Esophagus (tissue), 2 donors: Measurements from ENCODE around the gene PTGIS. TPM values are rescaled to one million over a fixed set of nuclear protein-coding genes. Genes with fewer than 3 reads are reported as not detected.

Source experiments
- H3K27ac ChIP-seq, 2 donors: one replicate each; pipeline ENCODE4 v1.5.1; 2013; ENCODE audit warnings: low read depth in 2 of 2, mild to moderate bottlenecking in 2 of 2, inconsistent platforms in 1 of 2, low read length in 1 of 2, moderate library complexity in 1 of 2
- H3K27me3 ChIP-seq, 2 donors: one replicate each; pipeline ENCODE4 v1.6.1; 2013; ENCODE audit warnings: low read length in 2 of 2, control low read depth in 1 of 2, mild to moderate bottlenecking in 1 of 2; ENCODE audit not compliant: insufficient read depth in 2 of 2, control insufficient read depth in 1 of 2
- H3K36me3 ChIP-seq, 2 donors: one replicate each; pipeline ENCODE4 v1.6.1; 2013; ENCODE audit warnings: low read length in 1 of 2; ENCODE audit not compliant: control insufficient read depth in 2 of 2, insufficient read depth in 2 of 2
- H3K4me1 ChIP-seq, 2 donors: one replicate each; pipeline ENCODE4 v1.6.1; 2013; ENCODE audit warnings: low read length in 1 of 2; ENCODE audit not compliant: control insufficient read depth in 2 of 2, insufficient read depth in 2 of 2
- H3K4me3 ChIP-seq, 2 donors: one replicate each; pipeline ENCODE4 v1.5.1; 2013; ENCODE audit warnings: low read length in 2 of 2, mild to moderate bottlenecking in 2 of 2, low read depth in 1 of 2, moderate library complexity in 1 of 2
- H3K9me3 ChIP-seq, 2 donors: one replicate each; pipeline ENCODE4 v1.6.1; 2013; ENCODE audit warnings: mild to moderate bottlenecking in 2 of 2, low read depth in 1 of 2, low read length in 1 of 2, moderate library complexity in 1 of 2; ENCODE audit not compliant: control insufficient read depth in 2 of 2, insufficient read depth in 1 of 2
- WGBS, 2 donors: extraction: QIAGEN DNeasy Blood & Tissue Kit; methylation state at CpG; one replicate each; pipeline ENCODE4 v1.1.7; 2013; 5-methylcytosine and 5-hydroxymethylcytosine counted together
- polyA plus RNA-seq, 2 donors: library from polyadenylated mRNA; stranded (reverse); fragments of 200-250 nt; gene quantifications; one replicate each; pipeline ENCODE4 v1.2.3, GENCODE V29; 2013
- donor health status: healthy with polysubstance abuse.
- donor health status: Bipolar disorder and iron deficiency.

PTGIS gene
- polyA plus RNA-seq, 2 donors, result 3.5 to 6.1 TPM

DNA sequence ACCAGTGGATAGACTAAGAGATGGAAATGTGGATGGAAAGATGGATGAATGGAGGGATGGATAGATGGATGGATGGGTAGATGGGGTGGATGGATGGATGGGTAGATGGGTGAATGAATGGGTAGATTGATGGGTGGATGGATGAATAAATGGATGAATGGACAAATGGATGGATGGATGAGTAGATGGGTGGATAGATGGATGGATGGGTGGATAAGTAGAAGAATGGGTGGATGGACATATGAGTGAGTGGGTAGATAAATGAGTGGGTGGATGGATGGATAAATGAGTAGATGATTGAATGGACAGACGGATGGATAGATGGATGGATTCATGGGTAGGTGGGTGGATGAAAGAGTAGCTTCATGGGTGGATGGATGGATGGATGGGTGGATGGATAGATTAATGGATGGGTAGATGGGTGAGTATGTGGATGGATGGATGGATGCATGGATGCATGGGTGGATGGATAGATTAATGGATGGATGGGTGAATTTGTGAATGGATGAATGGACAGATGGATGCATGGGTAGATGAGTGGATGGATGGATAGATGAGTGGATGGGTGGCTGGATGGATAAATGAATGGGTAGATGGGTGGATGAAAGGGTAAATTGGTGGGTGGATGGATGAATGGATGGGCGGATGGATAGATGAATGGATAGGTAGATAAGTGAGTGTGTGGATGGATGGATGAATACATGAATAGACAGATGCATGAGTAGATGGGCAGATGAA lies 56.0 kb downstream of the PTGIS start:
- peaks cover 0 to 5% of the 10 kb centered on the region in 2 donors for H3K4me1 ChIP-seq
- WGBS, 2 donors, result 92 to 95% methylated on average over 2 of the region's 2 CpGs
- H3K27ac ChIP-seq, result no peak overlapping the region
- no peak overlapping the region for H3K4me3 ChIP-seq
- no peaks in the 10 kb centered on the region for H3K27me3 ChIP-seq
- H3K9me3 ChIP-seq, result no peaks in the 10 kb centered on the region
- no peaks in the 10 kb centered on the region for H3K36me3 ChIP-seq

DNA sequence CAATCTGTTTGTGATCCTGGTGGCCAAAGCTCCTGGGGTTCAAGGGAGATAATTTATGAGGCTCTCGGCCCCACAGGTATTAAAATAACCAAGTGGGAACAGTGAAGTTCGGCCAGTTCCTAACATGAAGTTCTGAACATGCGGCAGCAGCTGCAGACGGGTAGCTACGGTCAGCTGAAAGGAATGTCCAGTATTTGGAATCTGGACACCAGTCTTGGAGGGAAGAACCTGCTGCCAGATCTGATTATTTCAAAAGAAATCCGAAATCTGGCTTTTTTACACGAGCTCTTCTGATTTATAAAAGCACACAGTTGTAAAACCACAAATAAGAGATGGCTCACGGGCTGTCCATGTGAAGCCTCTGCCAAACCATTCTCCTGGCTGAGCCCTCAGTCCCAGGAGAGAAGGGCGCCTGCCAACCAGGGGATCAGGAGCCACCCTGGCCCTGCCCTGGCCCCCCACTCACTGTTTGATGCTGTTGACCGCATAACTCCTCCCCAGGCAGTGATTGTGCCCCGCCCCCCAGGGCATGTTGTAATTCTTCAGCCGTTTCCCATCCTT lies 57.3 kb downstream of the PTGIS start:
- peaks cover 0 to 5% of the 10 kb centered on the region in 2 donors for H3K4me1 ChIP-seq
- no peaks in the 10 kb centered on the region for H3K36me3 ChIP-seq
- 45 to 55% methylated on average over 12 of the region's 12 CpGs for WGBS, 2 donors
- no peaks in the 10 kb centered on the region for H3K27me3 ChIP-seq
- peak overlapping the region; percentile 11 to 50 for H3K27ac ChIP-seq
- no peaks in the 10 kb centered on the region for H3K9me3 ChIP-seq
- no peak overlapping the region for H3K4me3 ChIP-seq

DNA sequence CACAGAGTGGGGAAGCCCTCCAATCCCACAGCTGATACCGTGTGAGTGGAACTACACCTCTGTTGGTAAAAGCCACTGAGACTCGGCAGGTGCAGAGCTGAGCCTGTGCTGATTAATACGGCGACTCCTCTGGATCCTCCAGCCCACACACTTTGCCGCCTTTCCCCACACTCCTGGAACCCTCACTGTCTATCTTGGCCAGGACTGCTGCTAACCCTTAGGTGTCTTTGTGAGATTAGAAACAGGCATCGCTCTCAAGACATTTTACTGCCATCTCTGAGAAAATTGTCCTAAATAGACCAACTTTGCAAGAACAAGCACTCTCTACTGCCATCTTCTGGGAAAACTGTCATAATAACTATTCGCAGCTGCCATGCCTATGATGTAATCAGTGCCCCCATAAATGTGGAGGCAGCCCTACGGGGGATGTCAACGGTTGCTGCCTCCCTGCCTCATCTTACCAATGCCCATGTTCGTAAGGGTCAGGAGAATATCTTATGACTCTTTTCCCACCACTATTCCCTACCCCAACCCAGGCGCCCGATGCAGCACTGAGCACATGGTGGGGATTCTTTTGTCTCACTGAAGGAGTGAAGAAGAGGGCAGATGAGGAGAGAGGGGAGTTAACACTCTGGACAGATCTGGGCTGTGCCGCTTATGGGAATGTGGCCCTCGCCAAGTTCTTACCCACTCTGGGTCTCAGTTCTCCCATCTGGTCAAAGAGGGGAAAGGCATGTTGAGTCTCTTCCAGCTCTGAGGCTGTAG lies 59.3 kb downstream of the PTGIS start:
- 47 to 50% methylated on average over 14 of the region's 14 CpGs for WGBS, 2 donors
- Histone ChIP-seq H3K27ac (no peak overlapping the region), H3K9me3 (no peaks in the 10 kb centered on the region), H3K36me3 (no peaks in the 10 kb centered on the region), H3K27me3 (no peaks in the 10 kb centered on the region), H3K4me1 (peaks cover 0 to 5% of the 10 kb centered on the region in 2 donors), H3K4me3 (no peak overlapping the region)

DNA sequence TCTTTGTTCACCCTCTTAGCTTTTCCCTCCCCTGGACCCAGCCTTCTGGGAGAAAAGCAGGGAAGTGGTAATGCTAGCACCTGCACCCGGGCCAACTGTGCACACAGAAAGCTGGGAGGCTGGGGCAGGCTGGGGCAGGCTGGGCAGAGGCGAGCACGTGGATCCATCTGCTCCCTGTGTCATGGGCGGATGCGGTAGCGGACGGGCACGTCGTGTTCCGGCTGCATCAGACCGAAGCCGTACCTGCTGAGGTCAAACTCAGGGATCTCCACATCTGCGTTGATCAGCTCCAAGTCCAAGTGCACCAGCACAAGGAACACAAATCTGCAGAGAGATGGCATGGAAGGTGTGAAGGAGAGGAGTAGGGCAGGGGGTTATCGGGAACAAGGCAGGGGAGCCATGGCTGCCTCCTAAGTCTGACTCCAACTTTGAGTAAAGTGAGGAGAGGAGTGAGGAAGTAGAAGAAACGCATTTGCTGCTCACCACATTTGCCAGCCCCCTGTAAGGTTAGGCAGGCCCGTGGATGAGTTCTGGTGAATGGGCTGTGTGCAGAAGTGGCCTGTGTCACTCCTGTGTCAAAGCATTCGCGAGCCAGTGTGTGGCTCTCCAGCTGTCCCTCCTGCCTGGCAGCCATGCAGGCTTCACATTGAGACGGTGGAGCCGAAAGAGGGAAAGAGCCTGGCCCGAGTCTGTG lies 60.0 kb downstream of the PTGIS start:
- H3K36me3 ChIP-seq, result no peaks in the 10 kb centered on the region
- no peaks in the 10 kb centered on the region for H3K27me3 ChIP-seq
- no peak overlapping the region for H3K27ac ChIP-seq
- H3K9me3 ChIP-seq, result no peaks in the 10 kb centered on the region
- 55 to 74% methylated on average over 21 of the region's 21 CpGs for WGBS, 2 donors
- no peak overlapping the region for H3K4me3 ChIP-seq
- peaks cover 0 to 5% of the 10 kb centered on the region in 2 donors for H3K4me1 ChIP-seq

DNA sequence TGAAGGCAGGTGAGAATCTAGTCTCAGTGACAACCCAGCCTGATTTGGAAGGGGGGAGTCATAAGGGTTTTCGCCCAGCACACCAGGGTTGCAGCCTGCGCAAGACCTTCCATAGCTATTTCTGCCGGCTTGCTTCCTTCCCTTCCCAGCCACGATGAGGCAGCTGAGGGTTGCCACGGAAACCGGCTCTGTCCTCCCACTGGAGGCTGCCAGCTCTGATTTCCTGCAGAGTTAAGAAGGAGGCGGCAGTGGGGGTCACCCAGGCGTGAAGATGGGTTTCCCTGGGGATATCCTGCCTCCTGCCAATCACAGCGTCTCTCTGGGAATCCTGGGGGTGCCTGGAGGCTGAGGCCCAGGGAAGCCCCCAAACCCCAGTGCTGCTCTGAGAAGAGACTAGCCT lies 62.4 kb downstream of the PTGIS start:
- no peaks in the 10 kb centered on the region for H3K36me3 ChIP-seq
- 27 to 28% methylated on average over 9 of the region's 9 CpGs for WGBS, 2 donors
- no peak overlapping the region for H3K4me3 ChIP-seq
- H3K27me3 ChIP-seq, result no peaks in the 10 kb centered on the region
- H3K9me3 ChIP-seq, result no peaks in the 10 kb centered on the region
- no peak overlapping the region for H3K27ac ChIP-seq
- peaks cover 0 to 5% of the 10 kb centered on the region in 2 donors for H3K4me1 ChIP-seq

DNA sequence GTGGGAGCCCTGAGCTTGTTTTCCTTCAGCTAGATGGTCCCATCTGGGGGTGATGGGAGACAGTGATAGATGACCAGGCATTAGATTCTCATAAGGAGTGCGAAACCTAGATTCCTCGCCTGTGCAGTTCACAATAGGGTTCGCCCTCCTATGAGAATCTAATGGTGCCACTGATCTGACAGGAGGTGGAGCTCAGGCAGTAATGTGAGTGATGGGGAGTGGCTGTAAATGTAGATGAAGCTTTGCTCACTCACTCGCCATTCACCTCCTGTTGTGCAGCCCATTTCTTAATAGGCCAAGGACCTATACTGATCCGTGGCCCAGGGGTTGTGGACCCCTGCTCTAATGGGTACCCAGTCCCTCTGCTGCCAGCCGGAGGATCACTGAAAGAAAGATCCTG lies 64.8 kb downstream of the PTGIS start:
- Histone ChIP-seq H3K27ac (no peak overlapping the region), H3K27me3 (no peaks in the 10 kb centered on the region), H3K4me3 (no peak overlapping the region), H3K9me3 (no peaks in the 10 kb centered on the region), H3K4me1 (peaks cover 0 to 5% of the 10 kb centered on the region in 2 donors), H3K36me3 (no peaks in the 10 kb centered on the region)
- 72 to 81% methylated on average over 6 of the region's 6 CpGs for WGBS, 2 donors

DNA sequence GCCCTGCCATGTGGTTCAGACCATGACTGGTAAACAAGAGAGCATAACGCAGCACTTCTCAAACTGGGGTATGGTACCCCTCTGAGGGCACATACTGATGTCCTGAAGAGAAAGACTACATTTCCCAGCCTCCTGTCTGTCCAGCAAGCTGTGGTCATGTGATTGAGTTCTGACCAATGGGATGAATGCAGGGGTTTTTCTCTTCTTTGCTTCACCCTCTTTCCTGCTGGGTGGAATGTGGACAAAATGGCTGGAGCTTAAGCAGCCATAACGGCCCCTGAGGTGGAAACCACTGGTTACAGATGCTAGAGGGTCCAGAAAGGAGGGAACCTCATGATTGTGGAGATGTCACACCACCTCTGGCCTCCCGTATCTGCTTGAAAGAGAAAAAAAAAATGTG lies 66.0 kb downstream of the PTGIS start:
- WGBS, 2 donors, result 71 to 82% methylated on average over 3 of the region's 3 CpGs
- H3K27me3 ChIP-seq, result no peaks in the 10 kb centered on the region

DNA sequence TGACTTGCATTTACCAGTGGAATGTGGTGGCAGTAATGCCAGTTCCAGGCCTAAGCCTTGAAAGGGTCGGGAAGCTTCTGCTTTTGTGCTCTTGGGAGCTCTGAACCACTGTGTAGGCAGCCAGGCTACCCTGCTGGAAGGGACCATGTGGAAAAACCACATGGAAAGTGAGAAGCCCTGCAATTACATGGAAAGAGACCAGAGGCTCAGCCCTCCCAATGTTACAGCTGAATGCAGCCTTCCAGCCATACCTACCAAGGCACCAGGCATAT lies 70.6 kb downstream of the PTGIS start:
- no peak overlapping the region for H3K4me3 ChIP-seq
- no peaks in the 10 kb centered on the region for H3K27me3 ChIP-seq
- H3K9me3 ChIP-seq, result no peaks in the 10 kb centered on the region
- H3K27ac ChIP-seq, result no peak overlapping the region
- H3K36me3 ChIP-seq, result no peaks in the 10 kb centered on the region
- WGBS, 2 donors, result 26 to 50% methylated on average over 1 of the region's 1 CpG
- no peaks in the 10 kb centered on the region for H3K4me1 ChIP-seq

More for the DNA sequence above, 66.0 kb downstream of the PTGIS start:
- Histone ChIP-seq H3K27ac (no peak overlapping the region), H3K36me3 (no peaks in the 10 kb centered on the region), H3K4me1 (no peaks in the 10 kb centered on the region), H3K4me3 (no peak overlapping the region), H3K9me3 (no peaks in the 10 kb centered on the region)

DNA sequence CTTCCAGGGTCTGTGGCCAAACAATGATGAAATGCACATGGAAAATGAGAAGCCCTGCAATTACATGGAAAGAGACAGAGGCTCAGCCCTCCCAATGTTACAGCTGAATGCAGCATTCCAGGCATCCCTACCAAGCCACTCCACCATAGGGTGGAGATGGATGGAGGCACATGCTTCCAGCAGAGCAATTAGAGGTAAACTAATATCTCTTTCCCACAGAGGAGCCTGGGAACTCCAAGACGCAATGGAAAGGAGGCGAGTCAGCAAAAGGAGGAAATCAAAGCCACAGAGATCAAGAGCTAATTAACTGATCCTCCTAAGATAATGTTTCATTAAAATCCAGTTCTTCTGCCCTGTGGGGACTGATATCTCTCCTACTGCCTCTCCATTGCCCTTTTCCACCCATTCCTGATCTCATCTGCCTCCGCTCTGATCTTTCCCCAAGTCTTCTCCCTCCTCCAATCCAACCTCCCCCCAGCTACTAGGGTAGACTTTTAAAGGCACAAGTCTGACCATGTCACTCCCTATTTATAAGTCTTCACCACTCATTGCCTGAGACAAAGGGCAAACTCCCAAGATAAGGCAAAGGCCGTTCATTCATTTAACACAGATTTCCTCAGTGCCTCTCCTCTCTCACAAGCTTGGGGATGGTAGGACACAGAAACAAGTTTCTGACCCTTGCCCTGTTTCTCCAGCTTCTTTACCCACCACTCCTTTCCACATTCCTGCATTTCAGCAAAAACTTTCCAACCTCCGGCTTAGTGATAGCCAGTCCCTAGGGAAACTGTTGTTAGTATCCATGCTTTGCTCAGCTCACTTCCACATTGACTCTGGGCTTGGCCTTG lies 71.2 kb downstream of the PTGIS start:
- Histone ChIP-seq H3K4me3 (no peak overlapping the region), H3K36me3 (no peaks in the 10 kb centered on the region), H3K27me3 (no peaks in the 10 kb centered on the region), H3K9me3 (no peaks in the 10 kb centered on the region), H3K27ac (no peak overlapping the region), H3K4me1 (no peaks in the 10 kb centered on the region)
- 63 to 71% methylated on average over 5 of the region's 5 CpGs for WGBS, 2 donors
